Lung (tissue), 12 donors: ENCODE data around the gene KLHL29. TPM values are rescaled to one million over a fixed set of nuclear protein-coding genes. Genes with fewer than 3 reads are reported as not detected.

Experiments used
- ATAC-seq: fragments of 200-7000 bp; cut with Tn5 transposase; one replicate; pipeline ENCODE4 v1.9.1; 2020; ENCODE audit warnings: moderate number of reproducible peaks; ENCODE audit not compliant: insufficient read depth, low FRiP score
- DNase-seq, 3 donors: peaks; one replicate each; pipeline ENCODE4 v3.0.0-alpha.2; 2013 to 2017
- H3K27ac ChIP-seq, 2 donors: one replicate each; pipeline ENCODE4 v1.5.1; 2013; ENCODE audit warnings: mild to moderate bottlenecking in 2 of 2, moderate library complexity in 2 of 2, control low read depth in 1 of 2, inconsistent platforms in 1 of 2, low read depth in 1 of 2, low read length in 1 of 2
- H3K27me3 ChIP-seq, 3 donors: one replicate each; pipeline ENCODE4 v1.5.1; 2013; ENCODE audit warnings: low read length in 2 of 3; ENCODE audit not compliant: control insufficient read depth in 3 of 3, insufficient read depth in 3 of 3
- H3K36me3 ChIP-seq, 4 donors: one replicate each; pipeline ENCODE4 v1.5.1; 2013; ENCODE audit warnings: low read length in 4 of 4, mild to moderate bottlenecking in 1 of 4, moderate library complexity in 1 of 4; ENCODE audit not compliant: control insufficient read depth in 4 of 4, insufficient read depth in 4 of 4
- H3K4me1 ChIP-seq, 5 donors: one replicate each; pipeline ENCODE4 v1.5.1; 2013; ENCODE audit warnings: low read length in 5 of 5, mild to moderate bottlenecking in 2 of 5, moderate library complexity in 1 of 5; ENCODE audit not compliant: control insufficient read depth in 5 of 5, insufficient read depth in 5 of 5
- H3K4me3 ChIP-seq: one replicate; pipeline ENCODE4 v1.5.1; 2013; ENCODE audit warnings: mild to moderate bottlenecking, control low read depth, moderate library complexity
- H3K9ac ChIP-seq, 2 donors: one replicate each; pipeline ENCODE4 v1.5.1; 2013; ENCODE audit warnings: low read length in 2 of 2, control low read depth in 1 of 2; ENCODE audit not compliant: insufficient read depth in 1 of 2
- H3K9me3 ChIP-seq, 4 donors: one replicate each; pipeline ENCODE4 v1.5.1; 2013; ENCODE audit warnings: low read length in 3 of 4, mild to moderate bottlenecking in 1 of 4, moderate library complexity in 1 of 4; ENCODE audit not compliant: control insufficient read depth in 4 of 4, insufficient read depth in 3 of 4
- CTCF ChIP-seq: IDR thresholded peaks from 2 replicates; pipeline ENCODE4 v1.5.1; 2012; ENCODE audit warnings: mild to moderate bottlenecking; ENCODE audit errors: control extremely low read depth, extremely low read depth
- WGBS, 2 donors: extraction: QIAGEN DNeasy Blood & Tissue Kit; methylation state at CpG; one replicate each; pipeline ENCODE4 v1.1.7; 2013; 5-methylcytosine and 5-hydroxymethylcytosine counted together
- polyA plus RNA-seq, 2 donors: library from polyadenylated mRNA; stranded (reverse); fragments of 200-250 nt; gene quantifications; one replicate each; pipeline ENCODE4 v1.2.1, GENCODE V29; 2013
- total RNA-seq, 2 donors: library from RNA; depleted of rRNA in 1 of 2; stranded (reverse); fragments of >200 nt in 1 of 2; gene quantifications; one replicate each; pipeline ENCODE4 v1.2.1, GENCODE V29; 2014 to 2021
- donor health status: control.
- donor health status: control.
- donor health status: Bipolar disorder and iron deficiency.
- donor health status: healthy.
- donor health status: DM: yes; HTN: yes; CAD: no.

The KLHL29 gene
- total and polyA plus RNA-seq, 4 donors, result 2.7 to 16.2 (median 3.5) TPM

DNA sequence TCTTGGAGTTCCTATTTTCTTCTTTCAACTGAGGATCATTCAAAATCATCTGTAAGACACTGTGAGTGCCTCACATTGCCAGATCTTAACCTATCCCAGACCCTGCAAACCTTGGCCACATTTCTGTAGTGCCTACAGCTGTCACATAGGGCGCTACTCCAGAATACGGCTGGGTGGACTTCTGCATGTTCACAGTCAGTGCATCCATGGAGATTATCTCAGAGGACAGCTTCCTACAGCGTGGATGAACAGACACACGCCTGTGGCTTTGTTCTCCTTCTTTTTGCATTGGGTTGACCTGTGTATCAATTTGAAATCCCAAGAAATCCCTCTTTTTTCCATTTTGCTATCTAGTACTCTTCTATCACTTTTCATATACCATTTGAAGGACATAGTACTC, 1.9 kb upstream of the KLHL29 start:
- Histone ChIP-seq H3K36me3 (no peaks in the 10 kb centered on the region), H3K9me3 (no peaks in the 10 kb centered on the region), H3K27ac (no peak overlapping the region), H3K9ac (no peak overlapping the region), H3K4me1 (peaks cover 0 to 13% (median 2%) of the 10 kb centered on the region in 5 donors), H3K27me3 (peaks cover 0 to 35% (median 15%) of the 10 kb centered on the region in 3 donors), H3K4me3 (no peak overlapping the region)
- TF ChIP-seq CTCF, result no peak
- DNase-seq (no peak), ATAC-seq (no peak)
- WGBS, 2 donors, result 78 to 80% methylated on average over 4 of the region's 4 CpGs

DNA sequence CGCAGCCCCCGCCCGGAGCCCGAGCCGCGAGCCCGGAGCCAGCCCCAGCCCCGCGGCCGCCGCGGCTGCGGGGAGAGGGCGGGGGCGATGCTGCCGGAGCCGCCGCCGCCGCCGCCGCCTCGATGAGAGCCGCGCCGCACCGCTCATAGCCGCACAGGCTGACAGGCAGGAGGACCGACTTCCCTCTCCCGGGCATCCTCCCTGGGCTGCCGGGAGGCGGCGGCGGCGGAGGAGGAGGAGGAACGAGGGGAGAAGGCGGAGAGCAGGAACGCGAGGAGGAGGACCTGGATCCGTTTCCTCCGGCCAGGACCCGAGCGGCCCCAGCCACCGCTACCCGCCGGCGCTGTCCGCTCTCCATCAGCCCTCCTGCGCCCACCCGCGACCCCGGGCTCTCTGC, 370 bp downstream of the KLHL29 start:
- DNase-seq, result peak; percentile 34 to 50 (median 39)
- TF ChIP-seq CTCF, result no peak
- peaks cover 0 to 55% (median 27%) of the 10 kb centered on the region in 3 donors for H3K27me3 ChIP-seq
- 0 to 1% methylated on average over 21 to 52 of the region's 52 CpGs for WGBS, 2 donors
- peak overlapping the region; percentile 54 for H3K4me3 ChIP-seq
- H3K9ac ChIP-seq, result no peak overlapping the region
- H3K36me3 ChIP-seq, result no peaks in the 10 kb centered on the region
- no peaks in the 10 kb centered on the region for H3K9me3 ChIP-seq
- peak overlapping the region in 1 of 2 donors; percentile 75 for H3K27ac ChIP-seq
- H3K4me1 ChIP-seq, result peaks cover 0 to 13% (median 2%) of the 10 kb centered on the region in 5 donors
- peak; percentile 5 for ATAC-seq

GRCh38 chr2:23385748-23386338, 864 bp downstream of the KLHL29 start:
- no peak for TF ChIP-seq CTCF
- peak overlapping the region in 1 of 2 donors; percentile 75 for H3K27ac ChIP-seq
- peak overlapping the region; percentile 54 for H3K4me3 ChIP-seq
- peaks cover 0 to 55% (median 27%) of the 10 kb centered on the region in 3 donors for H3K27me3 ChIP-seq
- no peaks in the 10 kb centered on the region for H3K9me3 ChIP-seq
- no peak for DNase-seq
- H3K4me1 ChIP-seq, result peaks cover 0 to 13% (median 2%) of the 10 kb centered on the region in 5 donors
- H3K9ac ChIP-seq, result no peak overlapping the region
- WGBS, 2 donors, result 2% methylated on average over 37 to 63 of the region's 63 CpGs
- peak; percentile 32 for ATAC-seq
- no peaks in the 10 kb centered on the region for H3K36me3 ChIP-seq
